GM19463 (cell line): Measurements from ENCODE around the gene RPP14.

Experiments used
- ATAC-seq: cut with Tn5 transposase; IDR thresholded peaks from one replicate; pipeline ENCODE4 v1.9.1; 2021; ENCODE audit warnings: mild to moderate bottlenecking, moderate library complexity; ENCODE audit not compliant: unreplicated experiment

RPP14 gene

GRCh38 chr3:58353722-58354553, 47.9 kb downstream of the RPP14 start:
- no peak for ATAC-seq

GRCh38 chr3:58355179-58355578, 49.1 kb downstream of the RPP14 start:
- ATAC-seq = peak; percentile 54

- no peak for ATAC-seq
Observed at GRCh38 chr3:58356054-58356453, 50.0 kb downstream of the RPP14 start.

GRCh38 chr3:58357402-58357801, 51.4 kb downstream of the RPP14 start:
- no peak for ATAC-seq

GRCh38 chr3:58358092-58358491, 52.0 kb downstream of the RPP14 start:
- ATAC-seq = no peak

GRCh38 chr3:58358808-58359207, 52.8 kb downstream of the RPP14 start:
- ATAC-seq = no peak

- ATAC-seq = no peak
Observed at GRCh38 chr3:58359621-58360020, 53.6 kb downstream of the RPP14 start.

GRCh38 chr3:58361866-58362265, 55.8 kb downstream of the RPP14 start:
- no peak for ATAC-seq

GRCh38 chr3:58366699-58367098, 60.7 kb downstream of the RPP14 start:
- ATAC-seq = no peak

- ATAC-seq = no peak
Observed at GRCh38 chr3:58369038-58369437, 63.0 kb downstream of the RPP14 start.
